K562 (cell line): ENCODE data around the gene TTK. TPM values are rescaled to one million over a fixed set of nuclear protein-coding genes. Genes with fewer than 3 reads are reported as not detected.

Source experiments
- ATAC-seq: fragments of 200-7000 bp; cut with Tn5 transposase; 3 replicates; pipeline ENCODE4 v1.9.1; 2020; ENCODE audit warnings: moderate library complexity
- BruUV-seq: library from RNA; stranded (reverse); fragments of 400-500 nt; replicated peaks from 2 replicates; lab custom pipeline; 2021; lab: Mats Ljungman, UMichigan
- CTCF ChIA-PET: fragments of 300-600 bp; formaldehyde crosslinking; extraction: SDS; loops from one replicate; lab custom pipeline; 2021; ENCODE audit warnings: low intra/inter-chr PET ratio; lab: Yijun Ruan, JAX
- POLR2A ChIA-PET: fragments of 300-600, 350-650 bp; sonication (Branson Sonifier 250); formaldehyde crosslinking; extraction: SDS; loops from one replicate; lab custom pipeline; 2021; ENCODE audit warnings: antibody characterized with exemption, inconsistent platforms; lab: Yijun Ruan, JAX
- DNase-seq, 4 experiments: peaks; one replicate each; pipeline versions ENCODE4 v3.0.0 to v3.0.0-alpha.2; 2011 to 2018; ENCODE audit warnings: low spot score in 3 of 4, mixed read lengths in 3 of 4; ENCODE audit errors: extremely low read depth in 1 of 4
- FAIRE-seq: peaks from 2 replicates; lab custom pipeline; 2011; peaks lifted over from hg19 to GRCh38; lab: Jason Lieb, UNC
- H2AFZ ChIP-seq: 2 replicates; pipeline ENCODE4 v1.6.0; 2011; ENCODE audit warnings: low read depth, low read length, control low read depth, inconsistent platforms
- H3K27ac ChIP-seq: fragments of 200-600 bp; 3 replicates; pipeline ENCODE4 v1.8.0; 2011; ENCODE audit warnings: low read depth, mild to moderate bottlenecking, control low read depth, inconsistent platforms, low read length, moderate library complexity, mixed read lengths; ENCODE audit errors: extremely low read depth
- H3K27me3 ChIP-seq, 2 experiments: fragments of 300-600 bp in 1 of 2; 2 replicates in 1 of 2; 3 replicates in 1 of 2; pipeline versions ENCODE4 v1.6.0 to v1.8.0; 2011; ENCODE audit warnings: inconsistent platforms in 2 of 2, low read length in 2 of 2, mild to moderate bottlenecking in 1 of 2, mixed read lengths in 1 of 2, moderate library complexity in 1 of 2; ENCODE audit not compliant: control insufficient read depth in 2 of 2, insufficient read depth in 2 of 2
- H3K36me3 ChIP-seq: fragments of 300-600 bp; 3 replicates; pipeline ENCODE4 v1.8.0; 2011; ENCODE audit warnings: mild to moderate bottlenecking, low read length, inconsistent platforms; ENCODE audit not compliant: control insufficient read depth, insufficient read depth
- H3K4me1 ChIP-seq, 2 experiments: fragments of 200-600 bp in 1 of 2; replicated peaks in 1 of 2; 2 replicates in 1 of 2; 3 replicates in 1 of 2; pipeline versions ENCODE4 v1.5.1 to v1.8.0; 2011; ENCODE audit warnings: inconsistent platforms in 2 of 2, low read length in 2 of 2, mild to moderate bottlenecking in 1 of 2, mixed read lengths in 1 of 2, moderate library complexity in 1 of 2; ENCODE audit not compliant: control insufficient read depth in 2 of 2, insufficient read depth in 2 of 2
- H3K4me2 ChIP-seq: 2 replicates; pipeline ENCODE4 v1.6.1; 2011; ENCODE audit warnings: low read length, control low read depth, inconsistent platforms, mixed read lengths; ENCODE audit not compliant: insufficient read depth
- H3K4me3 ChIP-seq: fragments of 200-600 bp; sonication (generic), shearing (Covaris generic); 2 replicates; pipeline ENCODE4 v1.5.1; 2016; ENCODE audit warnings: control low read depth, inconsistent platforms
- H3K79me2 ChIP-seq: fragments of 200-600 bp; 3 replicates; pipeline ENCODE4 v1.8.0; 2011; ENCODE audit warnings: low read length, inconsistent platforms; ENCODE audit not compliant: control insufficient read depth, insufficient read depth
- H3K9ac ChIP-seq, 2 experiments: 2 replicates each; pipeline versions ENCODE4 v1.6.0 to v1.6.1; 2011; ENCODE audit warnings: low read depth in 2 of 2, low read length in 2 of 2, control low read depth in 1 of 2, inconsistent platforms in 1 of 2, mild to moderate bottlenecking in 1 of 2, mixed read lengths in 1 of 2; ENCODE audit not compliant: insufficient read depth in 1 of 2
- H3K9me1 ChIP-seq: one replicate; pipeline ENCODE4 v1.6.0; 2011; ENCODE audit warnings: inconsistent platforms, mild to moderate bottlenecking, low read length, moderate library complexity; ENCODE audit not compliant: control insufficient read depth, insufficient read depth
- H3K9me3 ChIP-seq: replicated peaks from 2 replicates; pipeline ENCODE4 v1.5.1; 2011; ENCODE audit warnings: low read depth, low read length, inconsistent platforms; ENCODE audit not compliant: control insufficient read depth, insufficient read depth
- H4K20me1 ChIP-seq: replicated peaks from 2 replicates; pipeline ENCODE4 v1.6.1; 2011; ENCODE audit warnings: low read length, inconsistent platforms, mixed read lengths; ENCODE audit not compliant: control insufficient read depth, insufficient read depth
- ID3 ChIP-seq, 2 experiments: fragments of 250-450 bp in 1 of 2; fragments of 450-650 bp in 1 of 2; sonication (Bioruptor Pico) in 1 of 2; IDR thresholded peaks; 2 replicates each; pipeline versions ENCODE4 v1.6.1 to v1.8.0; 2016 to 2021; ENCODE audit warnings: mild to moderate bottlenecking in 2 of 2, moderate library complexity in 2 of 2, missing compliant biosample characterization in 1 of 2, missing genetic modification characterization in 1 of 2
- RCOR1 ChIP-seq, 2 experiments: IDR thresholded peaks; 2 replicates each; pipeline ENCODE4 v1.6.1; 2012; ENCODE audit warnings: low read depth in 2 of 2, low read length in 2 of 2, borderline replicate concordance in 1 of 2, improper control_type of control experiment in 1 of 2
- ZNF282 ChIP-seq: sonication (generic); formaldehyde crosslinking; IDR thresholded peaks from 2 replicates; pipeline ENCODE4 v1.8.1; 2023; ENCODE audit warnings: missing genetic modification reagents
- ZNF431 ChIP-seq: sonication (generic); formaldehyde crosslinking; IDR thresholded peaks from 2 replicates; pipeline ENCODE4 v1.8.0; 2022; ENCODE audit warnings: mild to moderate bottlenecking, missing genetic modification reagents
- ZNF512 ChIP-seq: IDR thresholded peaks from 2 replicates; pipeline ENCODE4 v1.6.1; 2016; ENCODE audit warnings: missing genetic modification characterization, missing compliant biosample characterization
- WGBS: fragments of 100-300 bp; shearing (Covaris generic); methylation state at CpG from one replicate; pipeline ENCODE4 v1.1.6; 2016; ENCODE audit warnings: low coverage, mixed read lengths; ENCODE audit not compliant: insufficient coverage; ENCODE audit errors: missing lambda C conversion rate; 5-methylcytosine and 5-hydroxymethylcytosine counted together
- in situ Hi-C: fragments of 300-500 bp; cut with MboI; formaldehyde crosslinking; loops from 4 replicates; pipeline ENCODE4 v1.15.0; 2018; ENCODE audit warnings: inconsistent platforms, mixed read lengths
- intact Hi-C: fragments of 100-400 bp; cut with micrococcal nuclease; formaldehyde crosslinking; loops from 2 replicates; pipeline ENCODE4 v1.14.2; 2022
- polyA plus RNA-seq, 8 experiments: library from polyadenylated mRNA; depleted of rRNA in 4 of 8; stranded (reverse) in 5 of 8; unstranded in 3 of 8; fragments of >200 nt; fragmentation: Nextera tagmentation in 2 of 8; fragmentation: Illumina TruSeq in 1 of 8; extraction: Ambion mirVana in 2 of 8; extraction: Trizol in 1 of 8; gene quantifications; 2 replicates each; pipeline versions ENCODE4 v1.2.1 to v1.2.3, GENCODE V29; 2011 to 2014; ENCODE audit warnings: inconsistent platforms in 1 of 8, missing spikeins in 1 of 8
- total RNA-seq, 7 experiments: library from RNA; depleted of rRNA in 6 of 7; stranded (reverse); fragments of >200 nt in 6 of 7; fragmentation: Illumina TruSeq in 2 of 7; extraction: Trizol in 2 of 7; gene quantifications; 2 replicates each; pipeline versions ENCODE4 v1.2.1 to v1.2.3, GENCODE V29; 2011 to 2021; ENCODE audit warnings: low replicate concordance in 1 of 7

The TTK gene
- total and polyA plus RNA-seq, 9 of the 15 experiments (the other 6 are each of a cell fraction or from before 2014, with no cell fraction given): 32.7 to 58.9 (median 52.8) TPM

- no peaks in the 10 kb centered on the region; a peak in 1 of 5 replicates for H3K27me3 ChIP-seq
- WGBS: 54% methylated on average over 2 of the region's 2 CpGs
- TF ChIP-seq ZNF431: no peak
- no peak for TF ChIP-seq ID3 (CRISPR knock-in tag; IDR thresholded peaks at IDR 0.05)
- no peak for TF ChIP-seq ID3 (tag; IDR thresholded peaks at IDR 0.05)
- no peak for TF ChIP-seq ZNF282 (CRISPR knock-in tag)
- TF ChIP-seq ZNF512 (tag): no peak
- no peak for TF ChIP-seq RCOR1 (IDR thresholded peaks at IDR 0.05; ENCODE audit: borderline replicate concordance in 1 of 2, low read depth in 2 of 2, low read length in 2 of 2)
- TF ChIP-seq, all 486 proteins: peak for 0
- CTCF ChIA-PET: no interaction called here
- DNase-seq (no peak), FAIRE-seq (no peak), ATAC-seq (no peak)
- POLR2A ChIA-PET: interaction anchor here (1.0 kb wide), 1 partner anchor 10 kb away, joined by 5 read pairs; no protein-coding TSS in a partner anchor
- no peak overlapping the region for H3K4me2 ChIP-seq
- no peak overlapping the region for H3K4me3 ChIP-seq
- peaks cover 88% of the 10 kb centered on the region for H3K36me3 ChIP-seq
- in situ Hi-C loops (no loop called here), intact Hi-C loops (no loop called here)
- H4K20me1 ChIP-seq: no peaks in the 10 kb centered on the region
- no peak overlapping the region for H3K9ac ChIP-seq
- peaks cover 20% of the 10 kb centered on the region for H3K79me2 ChIP-seq
- H3K4me1 ChIP-seq: no peaks in the 10 kb centered on the region
- no TSS peak for BruUV-seq
- no peak overlapping the region for H3K27ac ChIP-seq
- no peak overlapping the region for H2AFZ ChIP-seq
- no peaks in the 10 kb centered on the region for H3K9me3 ChIP-seq
- no peaks in the 10 kb centered on the region for H3K9me1 ChIP-seq
Observed at GRCh38 chr6:80010288-80010687, 5.8 kb downstream of the TTK start.
